ENCODE results near the gene NDUFS3.

The NDUFS3 gene

GRCh38 chr11:47569646-47570045 lies 9.2 kb upstream of the NDUFS3 start:
- no peak for DNase-seq (ENCODE audit: low spot score)
- no peak for TF ChIP-seq CTCF (IDR thresholded peaks at IDR 0.05; ENCODE audit: borderline replicate concordance, control extremely low read depth, extremely low read depth, insufficient read depth, missing control alignments)
- in situ Hi-C loops (cut with MboI; ENCODE audit: low sequenced_read_pairs, unreplicated experiment) = no loop called here

GRCh38 chr11:47570651-47571356 lies 8.1 kb upstream of the NDUFS3 start:
- in situ Hi-C loops (cut with MboI; ENCODE audit: low sequenced_read_pairs, unreplicated experiment) = no loop called here
- TF ChIP-seq CTCF (IDR thresholded peaks at IDR 0.05; ENCODE audit: borderline replicate concordance, control extremely low read depth, extremely low read depth, insufficient read depth, missing control alignments) = no peak
- no peak for DNase-seq (ENCODE audit: low spot score)

GRCh38 chr11:47571357-47571729 lies 7.5 kb upstream of the NDUFS3 start:
- TF ChIP-seq CTCF (IDR thresholded peaks at IDR 0.05; ENCODE audit: borderline replicate concordance, control extremely low read depth, extremely low read depth, insufficient read depth, missing control alignments) = no peak
- no peak for DNase-seq (ENCODE audit: low spot score)
- in situ Hi-C loops (cut with MboI; ENCODE audit: low sequenced_read_pairs, unreplicated experiment) = no loop called here

- TF ChIP-seq CTCF (IDR thresholded peaks at IDR 0.05; ENCODE audit: borderline replicate concordance, control extremely low read depth, extremely low read depth, insufficient read depth, missing control alignments) = no peak
- DNase-seq (ENCODE audit: low spot score) = no peak
- in situ Hi-C loops (cut with MboI; ENCODE audit: low sequenced_read_pairs, unreplicated experiment) = no loop called here
Measured at GRCh38 chr11:47571895-47572294, 7.0 kb upstream of the NDUFS3 start.

GRCh38 chr11:47572715-47573255 lies 6.1 kb upstream of the NDUFS3 start:
- in situ Hi-C loops (cut with MboI; ENCODE audit: low sequenced_read_pairs, unreplicated experiment) = no loop called here
- TF ChIP-seq CTCF (IDR thresholded peaks at IDR 0.05; ENCODE audit: borderline replicate concordance, control extremely low read depth, extremely low read depth, insufficient read depth, missing control alignments) = no peak
- DNase-seq (ENCODE audit: low spot score) = no peak

GRCh38 chr11:47573321-47573720 lies 5.6 kb upstream of the NDUFS3 start:
- no peak for DNase-seq (ENCODE audit: low spot score)
- in situ Hi-C loops (cut with MboI; ENCODE audit: low sequenced_read_pairs, unreplicated experiment) = no loop called here

More at GRCh38 chr11:47573321-47573720, 5.6 kb upstream of the NDUFS3 start:
- no peak for TF ChIP-seq CTCF (IDR thresholded peaks at IDR 0.05; ENCODE audit: borderline replicate concordance, control extremely low read depth, extremely low read depth, insufficient read depth, missing control alignments)

Measured in GM13976 (cell line).